ENCODE data around the gene GRIFIN. TPM values are rescaled to one million over a fixed set of nuclear protein-coding genes. Genes with fewer than 3 reads are reported as not detected.

The GRIFIN gene
- total RNA-seq, 5 donors from 2014 or later (not counting 1 experiment from before 2014, with no cell fraction given) = not detected

DNA sequence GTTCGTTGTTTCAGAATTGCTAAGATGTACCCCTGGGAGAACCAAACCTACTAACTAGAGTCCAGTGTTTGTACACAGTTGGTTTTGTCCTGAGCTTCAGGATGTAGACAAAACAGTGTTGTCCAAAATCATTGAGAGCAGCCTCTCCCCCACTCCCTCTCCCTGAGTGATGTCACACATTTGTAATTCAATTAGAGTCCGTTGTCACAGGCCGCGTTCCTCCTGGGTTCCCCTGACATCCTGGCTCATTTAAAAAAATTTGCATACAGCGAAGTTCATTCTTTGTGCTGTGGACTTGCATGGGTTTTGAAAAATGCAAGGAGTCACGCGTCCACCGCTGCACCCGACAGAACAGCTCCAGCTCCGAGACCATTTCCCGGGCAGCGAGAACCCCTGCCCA is 10.3 kb downstream of the GRIFIN start:
- Mint-ChIP-seq H3K27ac (no peak overlapping the region), H3K4me3 (no peak overlapping the region), H3K36me3 (no peaks in the 10 kb centered on the region), H3K4me1 (peaks cover 2 to 6% (median 4%) of the 10 kb centered on the region in 3 donors), H3K9me3 (no peaks in the 10 kb centered on the region), H3K27me3 (peaks cover 2 to 10% of the 10 kb centered on the region in 2 donors)
- Histone ChIP-seq H3K36me3 (ENCODE audit: control insufficient read depth in 2 of 2, extremely low read depth in 1 of 2, insufficient read depth in 1 of 2, low read length in 1 of 2) (no peaks in the 10 kb centered on the region), H3K4me3 (ENCODE audit: control insufficient read depth in 1 of 2, extremely low read depth in 1 of 2, low read length in 1 of 2) (no peak overlapping the region), H3K4me1 (ENCODE audit: control insufficient read depth in 1 of 2, extremely low read depth in 1 of 2, insufficient read depth in 2 of 2, low read length in 2 of 2) (peaks cover 0 to 6% of the 10 kb centered on the region in 2 experiments), H3K9me3 (no peaks in the 10 kb centered on the region), H3K27ac (ENCODE audit: low read length) (no peak overlapping the region), H3K27me3 (replicated peaks in 1 of 2; ENCODE audit: control insufficient read depth in 2 of 2, extremely low read depth in 1 of 2, insufficient read depth in 2 of 2, low read length in 1 of 2) (peaks cover 0 to 18% of the 10 kb centered on the region in 2 experiments)
- no peak for ATAC-seq (replicated peaks in 1 of 4)
- ChIA-PET POLR2A (no interaction called here), CTCF (no interaction called here)
- WGBS (ENCODE audit: insufficient coverage) = 96% methylated on average over 4 of the region's 12 CpGs
- no peak for DNase-seq

DNA sequence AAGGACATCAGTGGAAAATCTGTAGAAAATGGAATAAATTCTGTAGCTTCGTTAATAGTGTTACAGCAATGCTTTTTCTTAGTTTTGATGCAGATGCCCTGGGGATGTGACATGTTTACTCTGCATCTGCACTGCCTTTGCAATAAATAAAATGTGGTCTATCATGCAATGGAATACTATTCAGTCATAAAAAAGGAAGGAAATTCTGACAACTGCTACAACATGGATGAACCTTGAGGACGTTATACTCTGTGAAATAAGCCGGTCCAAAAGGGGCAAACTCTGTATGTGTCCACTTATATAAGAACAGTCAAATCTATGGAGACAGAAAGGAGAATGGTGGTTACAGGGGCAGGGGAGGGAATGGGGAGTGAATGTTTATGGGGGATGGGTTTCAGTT is 13.5 kb downstream of the GRIFIN start:
- Histone ChIP-seq H3K4me1 (ENCODE audit: control insufficient read depth in 1 of 2, extremely low read depth in 1 of 2, insufficient read depth in 2 of 2, low read length in 2 of 2) (peaks cover 0 to 11% of the 10 kb centered on the region in 2 experiments), H3K27me3 (replicated peaks in 1 of 2; ENCODE audit: control insufficient read depth in 2 of 2, extremely low read depth in 1 of 2, insufficient read depth in 2 of 2, low read length in 1 of 2) (peaks cover 0 to 4% of the 10 kb centered on the region in 2 experiments), H3K36me3 (ENCODE audit: control insufficient read depth in 2 of 2, extremely low read depth in 1 of 2, insufficient read depth in 1 of 2, low read length in 1 of 2) (no peaks in the 10 kb centered on the region), H3K4me3 (ENCODE audit: control insufficient read depth in 1 of 2, extremely low read depth in 1 of 2, low read length in 1 of 2) (no peak overlapping the region), H3K27ac (ENCODE audit: low read length) (no peak overlapping the region), H3K9me3 (no peaks in the 10 kb centered on the region)
- no peaks in the 10 kb centered on the region for H3K36me3 Mint-ChIP-seq
- no peaks in the 10 kb centered on the region for H3K27me3 Mint-ChIP-seq
- H3K4me3 Mint-ChIP-seq = no peak overlapping the region
- DNase-seq (no peak), ATAC-seq (replicated peaks in 1 of 4) (no peak)
- H3K4me1 Mint-ChIP-seq = peaks cover 0 to 8% (median 4%) of the 10 kb centered on the region in 3 donors
- H3K27ac Mint-ChIP-seq = no peak overlapping the region
- ChIA-PET CTCF (no interaction called here), POLR2A (no interaction called here)
- WGBS (ENCODE audit: insufficient coverage) = 80% methylated on average over 2 of the region's 3 CpGs
- no peaks in the 10 kb centered on the region for H3K9me3 Mint-ChIP-seq

DNA sequence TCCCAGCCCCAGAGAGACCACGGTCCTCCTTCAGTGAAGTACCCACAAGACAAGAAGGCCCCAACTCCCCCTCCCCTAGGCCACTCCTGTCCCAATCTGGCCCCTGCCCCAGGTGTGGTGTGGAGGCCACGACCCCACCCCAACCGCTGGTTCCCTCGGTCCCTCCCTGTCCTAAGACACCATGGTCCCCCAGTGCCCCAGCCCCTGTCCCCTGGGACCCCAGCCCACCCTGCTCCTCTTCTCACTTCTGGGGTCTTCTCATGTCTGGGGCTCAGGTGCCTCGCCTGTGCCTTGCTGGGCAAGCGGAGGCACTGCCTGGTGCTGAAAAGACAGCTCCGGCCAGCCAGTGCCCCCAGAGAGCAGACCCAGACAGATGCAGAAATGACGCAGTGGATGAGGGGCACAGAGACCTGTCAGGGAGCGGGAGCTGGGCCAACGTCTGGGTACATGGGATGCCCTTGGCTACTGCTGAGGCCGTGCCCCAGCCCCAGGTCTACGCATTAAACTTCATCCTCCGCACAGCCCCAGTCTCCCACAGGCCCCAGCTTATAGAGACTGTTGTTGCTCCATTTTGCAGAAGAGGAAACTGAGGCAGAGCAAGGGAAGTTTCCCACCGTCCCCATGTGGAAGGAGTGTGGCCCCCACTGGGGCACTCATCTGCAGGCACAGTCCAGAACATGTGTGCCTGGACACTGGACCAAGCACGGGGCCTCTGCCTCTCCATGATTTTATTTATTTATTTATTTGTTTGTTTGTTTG is 14.8 kb downstream of the GRIFIN start:
- Mint-ChIP-seq H3K36me3 (no peaks in the 10 kb centered on the region), H3K4me3 (no peak overlapping the region), H3K4me1 (peaks cover 0 to 12% (median 4%) of the 10 kb centered on the region in 3 donors), H3K27me3 (no peaks in the 10 kb centered on the region), H3K27ac (no peak overlapping the region), H3K9me3 (no peaks in the 10 kb centered on the region)
- ChIA-PET CTCF (no interaction called here), POLR2A (no interaction called here)
- H3K36me3 ChIP-seq (ENCODE audit: control insufficient read depth in 2 of 2, extremely low read depth in 1 of 2, insufficient read depth in 1 of 2, low read length in 1 of 2) = no peaks in the 10 kb centered on the region
- H3K27ac ChIP-seq (ENCODE audit: low read length) = no peak overlapping the region
- no peak overlapping the region for H3K4me3 ChIP-seq (ENCODE audit: control insufficient read depth in 1 of 2, extremely low read depth in 1 of 2, low read length in 1 of 2)
- H3K9me3 ChIP-seq = no peaks in the 10 kb centered on the region
- WGBS (ENCODE audit: insufficient coverage) = 92% methylated on average over 8 of the region's 15 CpGs
- peaks cover 0 to 4% of the 10 kb centered on the region in 2 experiments for H3K27me3 ChIP-seq (replicated peaks in 1 of 2; ENCODE audit: control insufficient read depth in 2 of 2, extremely low read depth in 1 of 2, insufficient read depth in 2 of 2, low read length in 1 of 2)
- peaks cover 0 to 16% of the 10 kb centered on the region in 2 experiments for H3K4me1 ChIP-seq (ENCODE audit: control insufficient read depth in 1 of 2, extremely low read depth in 1 of 2, insufficient read depth in 2 of 2, low read length in 2 of 2)
- no peak for DNase-seq
- ATAC-seq (replicated peaks in 1 of 4) = no peak

DNA sequence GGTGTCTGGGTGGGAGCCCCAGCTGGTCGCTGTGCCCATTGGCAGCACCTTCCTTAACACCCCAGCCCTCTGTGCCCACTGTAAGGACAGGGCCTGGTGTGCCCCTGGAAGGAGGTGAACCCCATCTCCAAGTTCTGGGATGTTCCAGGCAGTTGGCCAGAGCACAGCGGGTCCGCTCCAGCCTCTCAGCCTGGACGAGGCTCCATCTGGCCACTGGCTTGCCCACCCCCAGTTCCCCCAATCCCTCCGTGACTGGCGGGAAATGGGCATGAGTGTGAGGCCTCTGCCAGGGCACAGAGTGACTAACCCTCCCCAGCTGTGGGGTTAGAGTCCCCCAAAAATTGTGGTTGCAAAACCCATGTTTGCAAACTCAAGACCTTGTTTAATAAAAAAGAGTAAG is 15.6 kb downstream of the GRIFIN start:
- peaks cover 0 to 4% of the 10 kb centered on the region in 2 experiments for H3K27me3 ChIP-seq (replicated peaks in 1 of 2; ENCODE audit: control insufficient read depth in 2 of 2, extremely low read depth in 1 of 2, insufficient read depth in 2 of 2, low read length in 1 of 2)
- ChIA-PET POLR2A (no interaction called here), CTCF (no interaction called here)
- no peaks in the 10 kb centered on the region for H3K9me3 ChIP-seq
- H3K4me1 Mint-ChIP-seq = peaks cover 0 to 12% (median 4%) of the 10 kb centered on the region in 3 donors
- no peaks in the 10 kb centered on the region for H3K27me3 Mint-ChIP-seq
- H3K27ac ChIP-seq (ENCODE audit: low read length) = no peak overlapping the region
- DNase-seq (no peak), ATAC-seq (replicated peaks in 1 of 4) (no peak)
- peaks cover 4% of the 10 kb centered on the region for H3K36me3 Mint-ChIP-seq
- no peak overlapping the region for H3K4me3 ChIP-seq (ENCODE audit: control insufficient read depth in 1 of 2, extremely low read depth in 1 of 2, low read length in 1 of 2)
- peaks cover 0 to 16% of the 10 kb centered on the region in 2 experiments for H3K4me1 ChIP-seq (ENCODE audit: control insufficient read depth in 1 of 2, extremely low read depth in 1 of 2, insufficient read depth in 2 of 2, low read length in 2 of 2)
- no peak overlapping the region for H3K4me3 Mint-ChIP-seq
- H3K9me3 Mint-ChIP-seq = no peaks in the 10 kb centered on the region
- WGBS (ENCODE audit: insufficient coverage) = 93% methylated on average over 5 of the region's 6 CpGs
- no peaks in the 10 kb centered on the region for H3K36me3 ChIP-seq (ENCODE audit: control insufficient read depth in 2 of 2, extremely low read depth in 1 of 2, insufficient read depth in 1 of 2, low read length in 1 of 2)
- H3K27ac Mint-ChIP-seq = no peak overlapping the region

DNA sequence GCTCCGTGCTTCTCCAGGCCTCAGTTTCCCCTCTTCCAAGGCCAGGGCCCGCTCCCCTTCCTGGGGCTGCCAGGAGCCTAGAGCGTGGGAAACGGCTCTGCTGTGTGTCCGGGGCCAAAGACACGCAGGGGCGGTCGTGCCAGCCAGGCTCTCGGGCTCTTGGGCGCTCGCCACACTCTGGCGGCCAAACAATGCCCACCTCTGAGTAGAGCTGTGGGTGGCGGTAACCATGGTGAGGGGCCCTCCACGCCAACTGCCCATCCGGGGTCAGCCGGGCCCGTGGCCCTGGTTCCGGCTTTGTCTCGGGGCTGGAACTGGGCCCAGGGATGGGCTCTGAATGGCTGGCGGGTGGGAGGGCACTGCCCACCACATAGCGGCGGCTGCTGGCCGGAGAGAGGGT is 16.0 kb downstream of the GRIFIN start:
- Mint-ChIP-seq H3K4me1 (peaks cover 0 to 12% (median 4%) of the 10 kb centered on the region in 3 donors), H3K36me3 (peaks cover 6% of the 10 kb centered on the region), H3K4me3 (no peak overlapping the region), H3K27ac (no peak overlapping the region), H3K9me3 (no peaks in the 10 kb centered on the region), H3K27me3 (no peaks in the 10 kb centered on the region)
- no peak for DNase-seq
- H3K4me3 ChIP-seq (ENCODE audit: control insufficient read depth in 1 of 2, extremely low read depth in 1 of 2, low read length in 1 of 2) = no peak overlapping the region
- no peaks in the 10 kb centered on the region for H3K36me3 ChIP-seq (ENCODE audit: control insufficient read depth in 2 of 2, extremely low read depth in 1 of 2, insufficient read depth in 1 of 2, low read length in 1 of 2)
- H3K4me1 ChIP-seq (ENCODE audit: control insufficient read depth in 1 of 2, extremely low read depth in 1 of 2, insufficient read depth in 2 of 2, low read length in 2 of 2) = peaks cover 0 to 16% of the 10 kb centered on the region in 2 experiments
- no peaks in the 10 kb centered on the region for H3K9me3 ChIP-seq
- no peak overlapping the region for H3K27ac ChIP-seq (ENCODE audit: low read length)
- POLR2A ChIA-PET = no interaction called here
- no peak for ATAC-seq (replicated peaks in 1 of 4)
- peaks cover 0 to 4% of the 10 kb centered on the region in 2 experiments for H3K27me3 ChIP-seq (replicated peaks in 1 of 2; ENCODE audit: control insufficient read depth in 2 of 2, extremely low read depth in 1 of 2, insufficient read depth in 2 of 2, low read length in 1 of 2)
- 94% methylated on average over 19 of the region's 23 CpGs for WGBS (ENCODE audit: insufficient coverage)
- CTCF ChIA-PET = no interaction called here

DNA sequence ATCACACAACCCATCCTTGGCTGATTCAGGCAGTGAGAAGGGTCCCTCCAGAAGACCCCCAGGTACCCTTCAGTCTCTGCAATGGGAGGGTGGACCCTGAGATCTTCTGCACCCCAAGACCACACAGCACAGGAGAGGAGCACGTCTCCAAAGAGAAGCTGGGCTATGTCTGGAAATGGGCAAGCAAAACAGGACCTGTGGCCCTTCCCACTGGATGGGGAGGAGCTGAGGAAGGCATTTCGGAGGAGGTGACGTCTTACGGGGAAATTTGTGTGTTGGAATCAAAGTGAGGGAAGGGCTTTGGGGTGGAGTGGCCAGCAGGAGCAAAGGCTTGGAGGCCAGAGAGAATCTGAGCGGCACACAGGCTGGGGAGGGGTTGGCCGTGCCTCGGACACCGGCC is 16.5 kb downstream of the GRIFIN start:
- ATAC-seq (replicated peaks in 1 of 4) (no peak), DNase-seq (no peak)
- Histone ChIP-seq H3K36me3 (ENCODE audit: control insufficient read depth in 2 of 2, extremely low read depth in 1 of 2, insufficient read depth in 1 of 2, low read length in 1 of 2) (no peaks in the 10 kb centered on the region), H3K4me3 (ENCODE audit: control insufficient read depth in 1 of 2, extremely low read depth in 1 of 2, low read length in 1 of 2) (no peak overlapping the region), H3K27me3 (replicated peaks in 1 of 2; ENCODE audit: control insufficient read depth in 2 of 2, extremely low read depth in 1 of 2, insufficient read depth in 2 of 2, low read length in 1 of 2) (peaks cover 0 to 4% of the 10 kb centered on the region in 2 experiments), H3K27ac (ENCODE audit: low read length) (no peak overlapping the region), H3K4me1 (ENCODE audit: control insufficient read depth in 1 of 2, extremely low read depth in 1 of 2, insufficient read depth in 2 of 2, low read length in 2 of 2) (peaks cover 0 to 16% of the 10 kb centered on the region in 2 experiments), H3K9me3 (no peaks in the 10 kb centered on the region)
- no peak overlapping the region for H3K27ac Mint-ChIP-seq
- 80% methylated on average over 1 of the region's 8 CpGs for WGBS (ENCODE audit: insufficient coverage)
- no peak overlapping the region for H3K4me3 Mint-ChIP-seq
- H3K27me3 Mint-ChIP-seq = no peaks in the 10 kb centered on the region
- H3K36me3 Mint-ChIP-seq = peaks cover 8% of the 10 kb centered on the region
- peaks cover 0 to 12% (median 4%) of the 10 kb centered on the region in 3 donors for H3K4me1 Mint-ChIP-seq
- ChIA-PET POLR2A (no interaction called here), CTCF (no interaction called here)
- H3K9me3 Mint-ChIP-seq = no peaks in the 10 kb centered on the region

Data from T-cell (primary cell).